Glutamatergic neuron (in vitro differentiated cells): ENCODE results near the gene RAB17. TPM values are rescaled to one million over a fixed set of nuclear protein-coding genes. Genes with fewer than 3 reads are reported as not detected.

Source experiments
- DNase-seq: peaks from one replicate; pipeline ENCODE4 v3.0.0; 2022
- H3K27ac Mint-ChIP-seq: one replicate; pipeline ENCODE4 v1.8.0; 2020; ENCODE audit warnings: mild to moderate bottlenecking, mixed read lengths, inconsistent platforms; ENCODE audit not compliant: unreplicated experiment
- H3K27me3 Mint-ChIP-seq: one replicate; pipeline ENCODE4 v1.8.0; 2020; ENCODE audit warnings: mild to moderate bottlenecking, moderate library complexity, mixed read lengths, inconsistent platforms; ENCODE audit not compliant: unreplicated experiment
- H3K36me3 Mint-ChIP-seq: one replicate; pipeline ENCODE4 v1.8.0; 2020; ENCODE audit warnings: mild to moderate bottlenecking, mixed read lengths, inconsistent platforms; ENCODE audit not compliant: unreplicated experiment
- H3K4me1 Mint-ChIP-seq: one replicate; pipeline ENCODE4 v1.8.0; 2020; ENCODE audit warnings: mild to moderate bottlenecking, low read depth, mixed read lengths, inconsistent platforms; ENCODE audit not compliant: unreplicated experiment
- H3K4me3 Mint-ChIP-seq: one replicate; pipeline ENCODE4 v1.8.0; 2020; ENCODE audit warnings: mild to moderate bottlenecking, mixed read lengths, inconsistent platforms; ENCODE audit not compliant: unreplicated experiment
- H3K9me3 Mint-ChIP-seq: one replicate; pipeline ENCODE4 v1.8.0; 2020; ENCODE audit warnings: mild to moderate bottlenecking, moderate library complexity, mixed read lengths, inconsistent platforms; ENCODE audit not compliant: unreplicated experiment
- CTCF ChIP-seq: fragments of 200-600 bp; sonication (generic); IDR thresholded peaks from one replicate; pipeline ENCODE4 v1.5.0; 2021; ENCODE audit not compliant: partially characterized antibody, unreplicated experiment
- total RNA-seq: library from RNA; stranded (reverse); fragmentation: NEBNext Ultra II Directional; extraction: Animal tissue kit (Norgen Biotek cat#: 25700); gene quantifications from one replicate; pipeline ENCODE4 v1.2.1, GENCODE V29; 2021; ENCODE audit not compliant: unreplicated experiment

RAB17 gene
- total RNA-seq, 1 donor from 2014 or later: not detected

DNA sequence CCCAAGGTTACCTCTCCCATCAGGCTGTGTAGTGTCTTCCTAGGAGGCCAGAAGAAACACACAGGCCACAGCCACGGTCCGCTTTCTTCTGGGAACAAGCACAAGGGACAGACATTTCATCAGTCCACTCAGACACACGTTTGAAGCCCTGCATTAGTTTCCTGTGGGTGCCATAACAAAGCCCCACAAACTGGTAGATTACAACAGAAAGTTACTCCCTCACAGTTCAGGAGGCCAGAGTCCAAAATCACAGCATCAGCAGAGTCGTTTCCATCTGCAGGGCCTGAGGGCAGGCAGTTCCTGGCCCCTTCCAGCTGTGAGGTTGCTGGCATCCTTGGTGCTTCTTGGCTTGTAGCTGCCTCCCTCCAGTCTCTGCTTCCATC lies 32.9 kb downstream of the RAB17 start:
- Mint-ChIP-seq H3K36me3 (peaks cover 8% of the 10 kb centered on the region), H3K4me1 (peaks cover 11% of the 10 kb centered on the region), H3K9me3 (peaks cover 9% of the 10 kb centered on the region), H3K27ac (no peak overlapping the region), H3K27me3 (peaks cover 7% of the 10 kb centered on the region), H3K4me3 (no peak overlapping the region)
- no peak for TF ChIP-seq CTCF
- DNase-seq: no peak

DNA sequence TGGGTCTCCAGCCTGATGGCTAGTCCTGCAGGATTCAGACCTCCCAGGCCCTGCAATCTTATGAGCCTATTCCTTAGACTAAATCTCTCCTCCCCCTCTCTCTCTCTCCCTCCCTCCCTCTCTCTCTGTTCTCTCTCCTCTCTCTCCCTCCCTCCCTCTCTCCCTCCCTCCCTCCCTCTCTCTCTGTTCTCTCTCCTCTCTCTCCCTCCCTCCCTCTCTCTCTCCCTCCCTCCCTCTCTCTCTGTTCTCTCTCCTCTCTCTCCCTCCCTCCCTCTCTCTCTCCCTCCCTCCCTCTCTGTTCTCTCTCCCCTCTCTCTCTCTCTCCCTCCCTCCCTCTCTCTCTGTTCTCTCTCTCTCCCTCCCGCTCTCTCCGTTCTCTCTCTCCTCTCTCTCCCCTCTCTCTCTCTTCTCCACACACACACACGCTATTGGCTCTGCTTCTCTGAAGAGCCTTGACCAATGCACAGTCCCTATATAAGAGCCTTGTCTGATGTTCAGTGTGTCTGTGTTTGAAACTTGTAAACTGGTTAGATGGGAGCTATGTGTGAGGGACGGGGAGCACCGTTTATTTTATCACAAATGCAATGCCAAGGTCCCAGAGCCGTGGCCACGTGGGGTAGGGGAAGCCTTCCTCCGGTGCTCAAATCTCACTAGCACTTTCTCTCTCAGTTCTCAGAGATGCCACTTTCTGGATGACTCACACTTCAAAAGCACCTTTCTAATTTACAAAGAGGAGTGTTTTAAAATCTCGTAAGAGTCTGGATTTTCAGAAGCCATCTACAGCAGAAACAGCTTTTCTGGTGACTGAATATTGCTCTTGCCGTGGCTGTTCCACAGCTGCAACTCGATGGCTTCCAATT lies 33.5 kb downstream of the RAB17 start:
- Mint-ChIP-seq H3K4me1 (peaks cover 11% of the 10 kb centered on the region), H3K27me3 (peaks cover 7% of the 10 kb centered on the region), H3K4me3 (no peak overlapping the region), H3K9me3 (peaks cover 9% of the 10 kb centered on the region), H3K36me3 (peaks cover 8% of the 10 kb centered on the region), H3K27ac (no peak overlapping the region)
- no peak for DNase-seq
- no peak for TF ChIP-seq CTCF

- peaks cover 7% of the 10 kb centered on the region for H3K27me3 Mint-ChIP-seq
- no peak for DNase-seq
- no peak for TF ChIP-seq CTCF
- no peak overlapping the region for H3K27ac Mint-ChIP-seq
- H3K4me1 Mint-ChIP-seq: peaks cover 11% of the 10 kb centered on the region
- H3K36me3 Mint-ChIP-seq: peaks cover 8% of the 10 kb centered on the region
- H3K9me3 Mint-ChIP-seq: peaks cover 9% of the 10 kb centered on the region
- no peak overlapping the region for H3K4me3 Mint-ChIP-seq
These were observed 35.0 kb downstream of the RAB17 start for GRCh38 chr2:237555560-237555959.

GRCh38 chr2:237553948-237554347 lies 36.6 kb downstream of the RAB17 start:
- Mint-ChIP-seq H3K27ac (no peak overlapping the region), H3K9me3 (peaks cover 2% of the 10 kb centered on the region), H3K36me3 (peaks cover 8% of the 10 kb centered on the region), H3K4me1 (peaks cover 2% of the 10 kb centered on the region), H3K4me3 (no peak overlapping the region), H3K27me3 (no peaks in the 10 kb centered on the region)
- DNase-seq: no peak
- TF ChIP-seq CTCF: no peak

DNA sequence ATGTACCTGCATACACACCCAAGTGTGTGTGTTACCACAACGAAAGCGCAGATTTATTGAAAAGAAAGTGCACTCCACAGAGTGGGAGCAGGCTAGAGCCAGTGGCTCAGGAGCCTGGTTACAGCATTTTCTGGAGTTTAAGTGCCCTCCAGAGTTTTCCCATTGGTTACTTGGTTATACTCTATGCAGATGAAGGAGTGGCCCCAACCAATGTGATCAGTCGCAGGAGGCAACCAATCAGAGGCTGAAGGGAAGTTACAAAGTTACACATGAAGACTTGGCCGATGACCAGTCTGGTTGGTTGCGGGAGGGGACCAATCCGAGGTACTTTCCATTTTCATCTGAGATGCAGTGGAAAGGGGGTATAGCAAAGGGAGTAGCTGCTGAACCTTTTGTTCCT lies 37.6 kb downstream of the RAB17 start:
- Mint-ChIP-seq H3K36me3 (peaks cover 8% of the 10 kb centered on the region), H3K9me3 (peaks cover 2% of the 10 kb centered on the region), H3K27me3 (no peaks in the 10 kb centered on the region), H3K4me3 (no peak overlapping the region), H3K27ac (no peak overlapping the region), H3K4me1 (no peaks in the 10 kb centered on the region)
- TF ChIP-seq CTCF: no peak
- no peak for DNase-seq
